ENCODE results near the gene PTPRG.

Gene PTPRG

GRCh38 chr3:62208385-62208784 is 647.0 kb downstream of the PTPRG start:
- no peak for DNase-seq

- DNase-seq = no peak
These were observed 647.7 kb downstream of the PTPRG start for GRCh38 chr3:62209101-62209500.

- no peak for DNase-seq
These were observed 648.6 kb downstream of the PTPRG start for GRCh38 chr3:62210011-62210410.

GRCh38 chr3:62211675-62212429 is 650.5 kb downstream of the PTPRG start:
- DNase-seq = peak; percentile 57

- peak; percentile 12 for DNase-seq
These were observed 653.5 kb downstream of the PTPRG start for GRCh38 chr3:62214850-62215249.

- no peak for DNase-seq
These were observed 659.2 kb downstream of the PTPRG start for GRCh38 chr3:62220616-62221015.

- no peak for DNase-seq
These were observed 663.7 kb downstream of the PTPRG start for GRCh38 chr3:62225051-62225450.

GRCh38 chr3:62226601-62227339 is 665.4 kb downstream of the PTPRG start:
- no peak for DNase-seq

GRCh38 chr3:62228467-62228866 is 667.1 kb downstream of the PTPRG start:
- DNase-seq = no peak

GRCh38 chr3:62229211-62229610 is 667.8 kb downstream of the PTPRG start:
- peak; percentile 7 for DNase-seq

GRCh38 chr3:62229908-62230307 is 668.5 kb downstream of the PTPRG start:
- DNase-seq = peak; percentile 41

- DNase-seq = peak; percentile 1
These were observed 671.7 kb downstream of the PTPRG start for GRCh38 chr3:62233065-62233464.

GRCh38 chr3:62236016-62236415 is 674.6 kb downstream of the PTPRG start:
- no peak for DNase-seq

GRCh38 chr3:62237286-62237948 is 676.0 kb downstream of the PTPRG start:
- peak; percentile 48 for DNase-seq

GRCh38 chr3:62238003-62238402 is 676.6 kb downstream of the PTPRG start:
- no peak for DNase-seq

GRCh38 chr3:62238431-62238830 is 677.1 kb downstream of the PTPRG start:
- DNase-seq = peak; percentile 63

GRCh38 chr3:62241279-62241678 is 679.9 kb downstream of the PTPRG start:
- DNase-seq = peak; percentile 66

- no peak for DNase-seq
These were observed 681.6 kb downstream of the PTPRG start for GRCh38 chr3:62242831-62243509.

- peak; percentile 53 for DNase-seq
These were observed 684.7 kb downstream of the PTPRG start for GRCh38 chr3:62246094-62246493.

GRCh38 chr3:62246985-62247384 is 685.6 kb downstream of the PTPRG start:
- peak; percentile 3 for DNase-seq

- DNase-seq = peak; percentile 64
These were observed 687.5 kb downstream of the PTPRG start for GRCh38 chr3:62248734-62249483.

- no peak for DNase-seq
These were observed 688.1 kb downstream of the PTPRG start for GRCh38 chr3:62249484-62249776.

Data from NCI-H69 (cell line).